ENCODE results near the gene SIGLEC15. TPM values are rescaled to one million over a fixed set of nuclear protein-coding genes. Genes with fewer than 3 reads are reported as not detected.

SIGLEC15 gene
- total and polyA plus RNA-seq, 4 donors = 0.17 to 0.42 (median 0.29) TPM

DNA sequence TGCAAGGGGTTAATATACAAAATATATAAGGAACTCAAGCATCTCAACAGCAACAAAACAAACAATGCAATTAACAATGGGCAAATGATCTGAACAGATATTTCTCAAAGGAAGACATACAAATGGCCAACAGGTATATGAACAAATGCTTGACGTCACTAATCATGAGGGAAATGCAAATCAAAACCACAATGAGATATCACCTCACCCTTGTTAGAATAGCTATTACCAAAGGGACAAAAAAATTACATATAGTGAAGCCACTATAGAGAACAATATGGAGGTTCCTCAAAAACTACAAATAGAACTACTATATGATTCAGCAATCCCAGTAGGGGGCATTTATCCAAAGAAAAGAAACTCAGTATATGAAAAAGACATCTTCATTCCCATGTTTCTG is 3.8 kb upstream of the SIGLEC15 start:
- WGBS = 90% methylated on average over 1 of the region's 1 CpG
- H3K4me3 ChIP-seq (ENCODE audit: low read depth in 1 of 3, low read length in 3 of 3) = no peak overlapping the region

DNA sequence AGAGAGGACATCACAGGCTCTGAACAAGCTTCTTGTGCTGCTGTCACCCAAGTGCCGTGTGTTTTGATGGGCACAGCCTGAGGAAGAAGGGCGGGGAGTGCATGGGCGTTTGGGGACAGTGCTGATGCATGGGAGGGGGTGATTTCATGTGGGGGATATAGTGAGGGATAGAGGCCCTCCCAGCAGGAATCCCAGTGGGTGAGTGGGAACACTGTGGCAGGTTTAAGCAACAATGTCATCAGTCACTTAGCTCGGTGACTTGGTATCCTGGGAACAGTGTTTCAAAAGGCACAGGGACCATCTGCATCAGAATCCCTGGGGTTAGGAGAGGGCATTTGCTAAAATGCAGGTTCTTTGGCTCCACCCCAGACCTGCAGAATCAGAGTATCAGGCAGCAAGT is 609 bp downstream of the SIGLEC15 start:
- no peak for DNase-seq (ENCODE audit: low spot score)
- no peaks in the 10 kb centered on the region for H3K27me3 ChIP-seq (ENCODE audit: control insufficient read depth in 4 of 4, insufficient read depth in 4 of 4, low read length in 3 of 4)
- 94% methylated on average over 4 of the region's 4 CpGs for WGBS
- H3K4me3 ChIP-seq (ENCODE audit: low read depth in 1 of 3, low read length in 3 of 3) = no peak overlapping the region
- H3K36me3 ChIP-seq (ENCODE audit: control insufficient read depth in 4 of 4, insufficient read depth in 3 of 4, low read depth in 1 of 4, low read length in 3 of 4) = no peaks in the 10 kb centered on the region
- no peaks in the 10 kb centered on the region for H3K9me3 ChIP-seq (ENCODE audit: control insufficient read depth in 4 of 4, low read length in 3 of 4)
- no peak overlapping the region for H3K27ac ChIP-seq (ENCODE audit: low read depth in 1 of 2, low read length in 2 of 2)
- peaks cover 0 to 11% (median 5%) of the 10 kb centered on the region in 4 donors for H3K4me1 ChIP-seq (ENCODE audit: control insufficient read depth in 4 of 4, insufficient read depth in 4 of 4, low read length in 3 of 4)
- H3K9ac ChIP-seq (ENCODE audit: low read depth in 1 of 2, low read length in 2 of 2) = no peak overlapping the region
- TF ChIP-seq, protein P1, sequence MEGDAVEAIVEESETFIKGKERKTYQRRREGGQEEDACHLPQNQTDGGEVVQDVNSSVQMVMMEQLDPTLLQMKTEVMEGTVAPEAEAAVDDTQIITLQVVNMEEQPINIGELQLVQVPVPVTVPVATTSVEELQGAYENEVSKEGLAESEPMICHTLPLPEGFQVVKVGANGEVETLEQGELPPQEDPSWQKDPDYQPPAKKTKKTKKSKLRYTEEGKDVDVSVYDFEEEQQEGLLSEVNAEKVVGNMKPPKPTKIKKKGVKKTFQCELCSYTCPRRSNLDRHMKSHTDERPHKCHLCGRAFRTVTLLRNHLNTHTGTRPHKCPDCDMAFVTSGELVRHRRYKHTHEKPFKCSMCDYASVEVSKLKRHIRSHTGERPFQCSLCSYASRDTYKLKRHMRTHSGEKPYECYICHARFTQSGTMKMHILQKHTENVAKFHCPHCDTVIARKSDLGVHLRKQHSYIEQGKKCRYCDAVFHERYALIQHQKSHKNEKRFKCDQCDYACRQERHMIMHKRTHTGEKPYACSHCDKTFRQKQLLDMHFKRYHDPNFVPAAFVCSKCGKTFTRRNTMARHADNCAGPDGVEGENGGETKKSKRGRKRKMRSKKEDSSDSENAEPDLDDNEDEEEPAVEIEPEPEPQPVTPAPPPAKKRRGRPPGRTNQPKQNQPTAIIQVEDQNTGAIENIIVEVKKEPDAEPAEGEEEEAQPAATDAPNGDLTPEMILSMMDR (IDR thresholded peaks at IDR 0.05; ENCODE audit: low read depth, low read length, missing input control) = no peak
- TF ChIP-seq SP1 (IDR thresholded peaks at IDR 0.05) (no peak), REST (IDR thresholded peaks at IDR 0.05) (no peak), RXRA (IDR thresholded peaks at IDR 0.05) (no peak), ATF3 (IDR thresholded peaks at IDR 0.05) (no peak), HNF4A (conservative IDR thresholded peaks at IDR 0.05) (no peak), EGR1 (IDR thresholded peaks at IDR 0.05; ENCODE audit: low read depth in 2 of 2) (no peak)

More for the DNA sequence above, 3.8 kb upstream of the SIGLEC15 start:
- no peaks in the 10 kb centered on the region for H3K36me3 ChIP-seq (ENCODE audit: control insufficient read depth in 4 of 4, insufficient read depth in 3 of 4, low read depth in 1 of 4, low read length in 3 of 4)
- H3K9ac ChIP-seq (ENCODE audit: low read depth in 1 of 2, low read length in 2 of 2) = no peak overlapping the region
- H3K4me1 ChIP-seq (ENCODE audit: control insufficient read depth in 4 of 4, insufficient read depth in 4 of 4, low read length in 3 of 4) = peaks cover 2 to 8% (median 3%) of the 10 kb centered on the region in 4 donors
- H3K27ac ChIP-seq (ENCODE audit: low read depth in 1 of 2, low read length in 2 of 2) = no peak overlapping the region
- TF ChIP-seq, protein P1 (IDR thresholded peaks at IDR 0.05; ENCODE audit: low read depth, low read length, missing input control) = no peak
- TF ChIP-seq ATF3 (IDR thresholded peaks at IDR 0.05) = no peak
- no peak for TF ChIP-seq TAF1 (conservative IDR thresholded peaks at IDR 0.05)
- no peak for TF ChIP-seq RAD21 (IDR thresholded peaks at IDR 0.05)
- no peak for TF ChIP-seq REST (IDR thresholded peaks at IDR 0.05)
- TF ChIP-seq RXRA (IDR thresholded peaks at IDR 0.05) = no peak
- TF ChIP-seq JUND (IDR thresholded peaks at IDR 0.05) = no peak
- no peak for TF ChIP-seq MAX (IDR thresholded peaks at IDR 0.05)
- TF ChIP-seq FOXA1 (IDR thresholded peaks at IDR 0.05) = no peak
- no peak for TF ChIP-seq NR2F2 (IDR thresholded peaks at IDR 0.05)
- no peak for TF ChIP-seq YY1 (IDR thresholded peaks at IDR 0.05)
- TF ChIP-seq SP1 (IDR thresholded peaks at IDR 0.05) = no peak
- no peak for TF ChIP-seq FOXA2 (IDR thresholded peaks at IDR 0.05)
- DNase-seq (ENCODE audit: low spot score) = no peak
- no peaks in the 10 kb centered on the region for H3K9me3 ChIP-seq (ENCODE audit: control insufficient read depth in 4 of 4, low read length in 3 of 4)
- no peaks in the 10 kb centered on the region for H3K27me3 ChIP-seq (ENCODE audit: control insufficient read depth in 4 of 4, insufficient read depth in 4 of 4, low read length in 3 of 4)

All from liver (tissue), 9 donors.